Measurements from ENCODE around the gene ADPRHL1.

The ADPRHL1 gene

GRCh38 chr13:113364901-113365582, 88.2 kb downstream of the ADPRHL1 start:
- DNase-seq, result no peak

- no peak for DNase-seq
Observed at GRCh38 chr13:113364311-113364889, 88.9 kb downstream of the ADPRHL1 start.

GRCh38 chr13:113361406-113361805, 91.9 kb downstream of the ADPRHL1 start:
- DNase-seq, result no peak

- no peak for DNase-seq
Observed at GRCh38 chr13:113360446-113360845, 92.8 kb downstream of the ADPRHL1 start.

- no peak for DNase-seq
Observed at GRCh38 chr13:113359571-113359970, 93.7 kb downstream of the ADPRHL1 start.

- DNase-seq, result no peak
Observed at GRCh38 chr13:113358653-113359190, 94.6 kb downstream of the ADPRHL1 start.

GRCh38 chr13:113357529-113357928, 95.8 kb downstream of the ADPRHL1 start:
- no peak for DNase-seq

GRCh38 chr13:113356596-113356995, 96.7 kb downstream of the ADPRHL1 start:
- DNase-seq, result no peak

- DNase-seq, result no peak
Observed at GRCh38 chr13:113355621-113356020, 97.7 kb downstream of the ADPRHL1 start.

- DNase-seq, result no peak
Observed at GRCh38 chr13:113354831-113355610, 98.3 kb downstream of the ADPRHL1 start.

GRCh38 chr13:113353254-113353653, 100.0 kb downstream of the ADPRHL1 start:
- no peak for DNase-seq

- DNase-seq, result no peak
Observed at GRCh38 chr13:113351514-113352026, 101.7 kb downstream of the ADPRHL1 start.

GRCh38 chr13:113350938-113351335, 102.4 kb downstream of the ADPRHL1 start:
- DNase-seq, result no peak

GRCh38 chr13:113350065-113350937, 103.0 kb downstream of the ADPRHL1 start:
- no peak for DNase-seq
